HG03108 (cell line): Measurements from ENCODE around the gene PADI1.

Experiments used
- ATAC-seq: cut with Tn5 transposase; IDR thresholded peaks from one replicate; pipeline ENCODE4 v1.9.1; 2021; ENCODE audit warnings: moderate library complexity; ENCODE audit not compliant: unreplicated experiment

Gene PADI1, protein sequence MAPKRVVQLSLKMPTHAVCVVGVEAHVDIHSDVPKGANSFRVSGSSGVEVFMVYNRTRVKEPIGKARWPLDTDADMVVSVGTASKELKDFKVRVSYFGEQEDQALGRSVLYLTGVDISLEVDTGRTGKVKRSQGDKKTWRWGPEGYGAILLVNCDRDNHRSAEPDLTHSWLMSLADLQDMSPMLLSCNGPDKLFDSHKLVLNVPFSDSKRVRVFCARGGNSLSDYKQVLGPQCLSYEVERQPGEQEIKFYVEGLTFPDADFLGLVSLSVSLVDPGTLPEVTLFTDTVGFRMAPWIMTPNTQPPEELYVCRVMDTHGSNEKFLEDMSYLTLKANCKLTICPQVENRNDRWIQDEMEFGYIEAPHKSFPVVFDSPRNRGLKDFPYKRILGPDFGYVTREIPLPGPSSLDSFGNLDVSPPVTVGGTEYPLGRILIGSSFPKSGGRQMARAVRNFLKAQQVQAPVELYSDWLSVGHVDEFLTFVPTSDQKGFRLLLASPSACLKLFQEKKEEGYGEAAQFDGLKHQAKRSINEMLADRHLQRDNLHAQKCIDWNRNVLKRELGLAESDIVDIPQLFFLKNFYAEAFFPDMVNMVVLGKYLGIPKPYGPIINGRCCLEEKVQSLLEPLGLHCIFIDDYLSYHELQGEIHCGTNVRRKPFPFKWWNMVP

DNA sequence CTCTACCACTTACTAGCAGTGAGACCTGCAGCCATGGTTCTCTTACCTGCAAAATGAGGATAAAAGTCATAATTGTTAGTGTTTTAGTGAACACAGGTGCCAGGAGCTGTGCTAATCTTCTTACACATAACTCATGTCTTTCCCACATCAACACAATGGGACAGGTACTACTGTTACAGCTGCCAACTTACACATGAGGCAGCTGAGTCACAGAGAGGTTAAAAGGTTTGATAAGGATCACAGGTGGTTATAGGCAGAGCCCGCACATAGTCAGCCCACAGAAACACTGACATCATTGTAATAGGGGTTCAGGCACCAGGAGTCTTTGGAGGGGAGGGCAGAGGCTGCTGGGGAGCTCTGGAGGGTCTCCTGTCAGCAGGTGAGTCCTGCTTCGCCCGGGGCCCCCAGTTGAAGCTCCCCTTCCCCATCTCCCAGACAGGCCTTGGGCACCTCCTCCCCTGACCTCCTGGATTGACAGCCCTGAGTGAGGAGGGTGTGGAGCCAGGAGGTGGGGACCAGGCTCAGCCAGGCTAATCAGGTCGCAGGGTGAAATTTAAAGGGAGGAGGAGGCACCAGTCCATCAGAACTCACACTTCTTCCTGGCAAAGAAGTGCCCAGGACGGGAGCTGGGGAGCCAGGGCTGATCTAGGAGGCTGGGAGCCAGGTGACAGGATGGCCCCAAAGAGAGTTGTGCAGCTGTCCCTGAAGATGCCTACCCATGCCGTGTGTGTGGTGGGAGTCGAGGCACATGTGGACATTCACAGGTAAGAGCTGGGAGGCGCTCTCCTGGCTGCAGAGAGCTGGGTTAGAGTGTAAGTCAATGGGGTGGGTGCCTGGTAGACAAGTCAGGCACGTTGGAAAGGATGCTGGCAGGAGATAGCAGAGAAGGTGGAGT lies at the start of gene PADI1:
TSS of gene PADI1 (plus strand) at position 583 of the 895 bp plus-strand sequence. CDS start at position 673, 90 bp downstream.
- no peak for ATAC-seq

GRCh38 chr1:17155257-17155920 lies 49.5 kb upstream of the PADI1 start:
- no peak for ATAC-seq

DNA sequence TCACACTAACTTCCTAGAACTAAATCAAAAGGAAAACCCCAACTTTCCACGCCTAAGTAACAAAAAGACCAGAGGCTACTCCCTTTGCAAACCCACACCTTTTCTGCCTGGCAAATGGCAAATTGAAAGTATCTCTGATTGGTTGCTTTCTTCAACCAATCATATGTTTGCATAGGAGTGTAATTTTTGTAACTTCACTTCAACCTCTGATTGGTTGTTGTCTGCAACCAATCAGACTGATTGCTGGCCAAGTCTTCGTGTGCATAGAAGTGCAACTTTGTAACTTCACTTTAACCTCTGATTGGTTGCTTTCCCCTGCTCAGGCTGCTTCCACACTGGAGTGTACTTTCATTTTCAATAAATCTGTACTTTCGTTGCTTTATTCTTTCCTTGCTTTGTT lies 48.8 kb upstream of the PADI1 start:
- no peak for ATAC-seq

GRCh38 chr1:17158961-17159360 lies 46.0 kb upstream of the PADI1 start:
- ATAC-seq: no peak

DNA sequence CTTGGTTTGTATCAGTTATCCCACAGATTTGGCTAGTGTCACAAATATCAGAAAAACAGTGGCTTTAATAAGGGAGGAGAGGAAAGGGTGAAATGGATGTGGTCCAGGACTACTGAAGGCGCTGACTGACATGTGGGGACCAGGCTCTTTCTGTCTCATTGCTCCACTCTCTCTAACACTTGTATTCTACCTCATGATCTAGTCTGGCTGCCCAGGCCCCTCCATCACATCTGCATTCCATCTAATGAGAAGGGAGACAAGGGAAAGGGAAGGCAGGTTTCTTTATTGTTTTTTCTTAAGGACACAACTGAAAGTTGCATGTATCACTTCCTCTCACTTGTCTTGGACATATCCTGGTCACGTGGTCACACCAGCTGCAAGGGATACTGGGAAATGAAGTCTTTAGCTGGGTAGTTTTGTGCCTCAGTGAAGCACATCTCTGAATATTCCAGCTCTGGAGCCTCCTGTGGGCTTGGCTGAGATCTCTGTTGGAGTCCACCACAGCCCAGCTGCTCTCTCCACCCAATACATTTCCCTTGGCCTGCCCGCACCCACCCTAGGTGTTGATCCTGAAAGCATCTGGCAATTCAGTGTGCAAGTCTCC lies 43.7 kb upstream of the PADI1 start:
- ATAC-seq: no peak

- ATAC-seq: no peak
Measured at GRCh38 chr1:17161926-17162800, 42.8 kb upstream of the PADI1 start.

GRCh38 chr1:17162941-17163340 lies 42.0 kb upstream of the PADI1 start:
- ATAC-seq: no peak

GRCh38 chr1:17163371-17163770 lies 41.6 kb upstream of the PADI1 start:
- ATAC-seq: no peak

DNA sequence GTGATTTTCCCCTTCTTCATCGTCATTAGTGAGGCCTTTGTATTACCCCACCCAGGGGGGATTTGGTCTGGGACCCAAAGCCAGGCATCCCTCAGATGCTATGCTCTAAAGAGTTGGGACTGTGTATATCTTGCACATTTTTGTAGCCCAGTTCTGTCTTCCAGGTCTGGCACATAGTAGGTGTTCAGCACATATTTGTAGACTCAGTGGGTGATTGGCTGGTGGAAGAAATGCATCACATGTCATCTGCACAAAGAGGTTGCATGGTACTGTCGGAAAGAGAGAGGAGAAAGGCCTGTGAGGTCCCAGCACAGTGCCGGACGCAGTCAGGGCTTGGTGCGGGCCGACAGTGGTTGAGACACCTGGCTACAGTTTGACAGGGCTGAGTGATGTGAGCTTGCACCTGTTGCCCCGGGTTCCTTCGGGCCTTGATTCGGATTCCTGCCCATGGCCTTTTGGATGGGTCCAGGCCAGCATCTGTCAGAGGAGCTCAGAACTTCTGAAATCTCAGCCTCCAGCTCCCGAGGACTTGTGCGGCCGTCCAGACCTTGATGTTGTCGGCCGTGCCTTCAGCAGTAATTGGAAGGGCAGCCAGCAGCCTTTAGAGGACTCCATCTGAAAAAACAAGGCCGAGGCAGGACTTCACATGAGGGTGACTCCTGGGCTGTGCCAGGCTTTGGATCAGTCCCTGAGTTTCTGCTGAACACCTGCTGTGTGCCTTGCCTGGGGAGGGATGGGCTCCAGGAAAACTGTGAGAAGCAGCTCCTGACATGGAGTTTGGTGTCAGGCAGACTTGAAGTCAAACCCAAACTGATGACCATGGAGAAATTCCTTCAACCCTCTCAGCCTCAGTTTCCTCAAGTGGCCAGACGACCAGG lies 40.9 kb upstream of the PADI1 start:
- no peak for ATAC-seq

DNA sequence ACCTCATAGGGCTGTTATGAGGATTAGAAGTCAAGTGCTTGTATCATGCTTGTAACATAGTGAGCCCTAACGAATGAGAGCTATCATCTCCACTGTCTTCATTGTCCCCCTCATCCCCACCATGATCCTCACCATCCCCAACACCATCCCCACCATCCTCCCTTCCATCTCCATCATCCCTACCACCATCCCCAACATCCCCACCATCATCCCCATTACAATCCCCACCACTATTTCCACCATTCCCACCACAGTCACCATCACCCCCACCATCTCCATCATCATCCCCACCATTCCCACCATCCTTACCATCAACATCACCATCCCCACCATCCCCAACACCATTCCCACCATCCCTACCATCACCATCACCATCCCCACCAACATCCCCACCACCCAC lies 39.1 kb upstream of the PADI1 start:
- no peak for ATAC-seq

GRCh38 chr1:17167041-17167785 lies 37.7 kb upstream of the PADI1 start:
- ATAC-seq: no peak

- no peak for ATAC-seq
Measured at GRCh38 chr1:17167786-17168090, 37.2 kb upstream of the PADI1 start.

GRCh38 chr1:17168091-17168876 lies 36.6 kb upstream of the PADI1 start:
- ATAC-seq: no peak

GRCh38 chr1:17170571-17170970 lies 34.4 kb upstream of the PADI1 start:
- no peak for ATAC-seq

- ATAC-seq: no peak
Measured at GRCh38 chr1:17173217-17173616, 31.7 kb upstream of the PADI1 start.

DNA sequence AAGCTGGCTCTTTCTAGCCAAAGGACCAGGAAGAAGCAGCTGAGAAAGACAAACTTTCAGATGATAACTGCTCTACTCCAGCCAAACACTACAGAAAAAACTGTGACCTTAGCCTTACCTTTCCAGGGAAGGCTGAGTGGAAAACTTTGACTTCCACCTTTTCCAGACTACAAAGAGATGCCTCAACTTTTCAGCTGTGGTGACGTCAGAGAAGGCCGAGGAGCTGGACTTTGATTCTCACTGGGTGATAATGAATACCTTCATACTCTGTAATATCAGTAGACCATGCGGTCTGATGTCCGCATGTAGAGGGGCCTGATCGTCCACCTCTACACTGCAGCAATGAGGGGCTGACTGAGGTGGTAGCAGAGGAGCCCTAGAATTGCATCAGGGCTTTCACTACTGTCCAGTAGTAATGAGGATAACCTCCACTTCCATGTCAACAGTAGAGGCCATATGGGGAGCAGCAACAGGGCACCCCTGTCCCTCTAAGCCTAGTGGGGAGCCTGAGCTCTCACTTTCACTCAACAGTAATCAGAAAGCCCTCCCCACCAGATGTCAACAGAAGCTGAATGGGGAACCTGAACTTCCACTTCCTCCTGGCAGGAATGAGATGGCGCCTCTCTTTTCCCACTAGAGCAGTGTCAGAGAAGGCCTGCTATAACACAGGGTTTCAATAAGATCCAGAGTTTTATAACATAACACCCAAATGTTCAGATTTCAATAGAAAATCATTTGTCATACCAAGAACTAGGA lies 28.4 kb upstream of the PADI1 start:
- ATAC-seq: no peak

- no peak for ATAC-seq
Measured at GRCh38 chr1:17177651-17178050, 27.3 kb upstream of the PADI1 start.
